ENCODE data around the gene ABCC10.
"Not testable (repeated sequence)": the region's sequence is repeated elsewhere in the genome, so short reads cannot be mapped to it uniquely, and the experiment has no call there.

ABCC10 gene

DNA sequence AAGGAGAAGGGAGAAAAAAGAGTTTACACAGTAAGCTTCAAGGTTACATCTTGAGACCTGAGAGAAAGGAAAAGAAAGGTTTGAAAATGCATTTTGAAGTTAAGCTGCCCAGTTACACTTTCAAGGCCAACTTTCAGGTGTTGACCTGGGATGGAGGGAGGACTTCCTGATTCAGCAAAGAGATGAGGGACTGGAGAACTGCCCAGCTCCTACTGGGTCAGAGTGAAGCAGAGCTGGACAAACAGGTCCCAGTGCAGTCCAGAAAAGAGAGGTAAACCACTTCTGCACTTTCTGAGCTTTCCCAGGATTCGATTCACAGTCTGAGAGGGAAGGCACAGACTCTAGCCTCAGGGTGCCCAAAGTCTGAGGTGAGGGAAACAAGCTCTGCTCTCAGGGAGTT lies 44.1 kb downstream of the ABCC10 start:
- no peak for DNase-seq

DNA sequence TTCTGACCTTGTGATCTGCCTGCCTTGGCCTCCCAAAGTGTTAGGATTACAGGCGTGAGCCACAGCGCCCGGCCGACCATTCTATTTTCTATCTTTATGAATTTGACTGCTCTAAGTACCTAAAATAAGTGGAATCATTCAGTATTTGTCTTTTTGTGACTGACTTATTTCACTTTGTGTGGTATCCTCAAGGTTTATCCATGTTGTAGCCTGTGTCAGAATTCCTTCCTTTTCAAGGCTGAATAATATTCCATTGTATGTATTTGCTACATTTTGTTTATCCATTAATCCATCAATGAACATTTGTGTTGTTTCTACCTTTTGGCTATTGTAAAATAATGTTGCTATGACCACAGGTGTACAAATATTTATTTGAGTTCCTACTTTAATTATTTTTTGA lies 45.2 kb downstream of the ABCC10 start:
- no peak for DNase-seq

DNA sequence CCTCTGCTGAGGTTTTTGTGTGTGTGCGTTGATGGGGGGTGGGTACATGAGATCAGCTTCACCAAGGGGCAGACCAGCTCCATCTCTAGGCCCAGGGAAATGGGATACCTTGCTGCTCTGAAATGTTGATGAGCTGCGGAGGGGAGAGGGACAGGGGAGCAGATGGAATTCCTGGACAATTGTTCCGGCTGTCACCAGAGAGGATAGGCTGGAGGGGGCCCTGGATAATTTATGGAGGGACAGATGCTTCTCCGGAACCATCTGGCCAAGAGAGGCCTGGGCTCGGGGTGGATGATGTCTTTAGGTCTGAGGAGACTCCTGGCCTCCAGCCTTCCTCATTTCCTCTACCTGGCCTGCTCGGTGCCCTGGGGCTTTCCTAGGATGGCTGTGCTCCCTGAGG lies 48.2 kb downstream of the ABCC10 start:
- DNase-seq, result no peak

DNA sequence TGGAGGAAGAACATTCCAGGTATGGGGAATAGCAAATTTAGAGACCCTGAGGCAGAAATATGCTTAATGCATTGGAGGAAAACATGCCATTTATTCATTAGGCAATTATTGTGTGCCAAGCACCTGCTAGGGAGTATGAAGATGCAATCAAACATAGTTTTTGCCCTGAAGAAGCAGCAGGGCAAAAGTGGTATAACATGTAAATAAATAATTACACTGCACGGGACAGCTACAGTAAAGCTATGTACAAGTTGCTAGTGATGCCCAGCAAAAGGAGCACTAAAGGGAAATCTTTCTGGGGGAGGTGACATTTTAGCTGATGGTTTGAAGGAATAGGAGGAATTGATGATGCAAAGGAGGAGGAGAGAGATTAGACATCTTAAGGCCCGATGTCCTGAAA lies 49.4 kb downstream of the ABCC10 start:
- no peak for DNase-seq

DNA sequence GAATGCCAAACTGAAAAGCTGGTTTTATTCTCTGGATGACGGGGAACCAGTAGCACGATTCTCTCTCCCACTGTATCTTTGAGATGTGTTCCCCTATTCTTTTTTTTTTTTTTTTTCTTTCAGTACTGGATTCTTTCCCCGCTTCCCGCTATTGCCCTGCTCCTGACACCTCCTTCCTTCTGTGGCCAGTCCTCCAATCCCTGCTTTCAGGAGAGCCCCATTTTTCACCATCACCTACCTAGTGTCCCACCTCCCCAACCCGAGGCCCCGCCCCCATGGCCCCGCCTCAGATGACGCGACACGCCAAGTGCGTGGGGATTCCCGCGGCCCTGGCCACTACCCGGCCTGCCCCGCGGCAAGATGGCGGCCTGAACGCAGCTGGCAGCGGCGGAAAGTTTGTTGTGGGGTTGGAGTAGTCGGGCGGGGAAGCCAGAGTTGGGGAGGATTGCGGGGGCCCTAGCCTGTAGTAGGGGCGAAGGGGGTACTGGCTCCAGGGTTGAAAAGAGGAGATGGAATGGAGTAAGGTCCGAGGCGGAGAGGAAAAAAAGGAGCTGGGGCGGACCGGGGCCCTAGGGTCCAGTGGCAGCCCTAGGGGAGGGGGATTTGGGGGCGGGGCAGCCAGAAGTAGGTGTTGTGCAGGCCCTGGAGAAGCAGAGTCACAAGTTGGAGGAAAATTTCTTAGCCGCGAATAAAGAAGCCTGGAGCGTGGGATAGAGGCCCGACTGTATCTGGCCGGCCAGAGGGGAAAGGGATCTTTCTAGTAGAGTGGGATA lies 50.1 kb downstream of the ABCC10 start, which contains the start of gene TJAP1:
Gene TJAP1 (plus strand): TSS at position 336 of the 773 bp plus-strand sequence. CDS start 21,432 bp downstream, outside the sequence.
- peak; percentile 88 for DNase-seq

DNA sequence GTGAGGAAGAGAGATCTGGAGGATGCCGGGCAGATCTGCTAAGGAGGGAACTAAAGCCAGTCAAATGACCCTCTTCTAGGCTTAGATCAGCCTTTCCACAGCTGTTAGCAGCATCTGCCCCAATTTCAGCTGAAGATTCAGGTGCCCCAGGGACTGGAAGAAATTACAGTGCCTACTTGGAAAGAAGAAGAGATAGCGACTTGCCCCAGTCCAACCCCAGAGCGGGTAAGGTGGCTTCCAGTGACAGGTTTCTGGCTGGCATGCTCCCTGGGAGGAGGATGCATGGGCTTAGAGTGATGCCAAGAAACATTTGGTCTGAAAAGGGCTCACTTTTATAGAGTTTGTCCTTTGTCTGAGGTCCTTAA lies 50.6 kb downstream of the ABCC10 start:
- no peak for DNase-seq

DNA sequence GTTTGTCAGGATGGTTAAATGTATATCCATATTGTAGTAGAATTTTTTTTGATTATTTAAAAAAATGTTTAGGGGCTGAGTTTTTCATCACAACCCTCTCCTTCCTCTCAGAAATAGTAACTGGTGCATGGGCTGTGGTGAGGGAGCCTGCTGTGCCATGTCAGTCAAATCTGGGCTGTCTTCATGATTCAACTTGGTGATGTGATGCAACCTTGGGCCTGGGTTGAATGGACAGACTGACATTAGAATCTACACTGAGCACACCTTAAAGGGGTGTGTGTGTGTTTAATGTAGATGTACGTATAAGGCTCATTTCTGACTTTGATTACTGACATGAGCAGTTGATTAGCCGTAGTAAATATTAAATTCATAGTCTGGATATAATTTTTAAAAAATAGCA lies 53.7 kb downstream of the ABCC10 start:
- DNase-seq, result no peak

DNA sequence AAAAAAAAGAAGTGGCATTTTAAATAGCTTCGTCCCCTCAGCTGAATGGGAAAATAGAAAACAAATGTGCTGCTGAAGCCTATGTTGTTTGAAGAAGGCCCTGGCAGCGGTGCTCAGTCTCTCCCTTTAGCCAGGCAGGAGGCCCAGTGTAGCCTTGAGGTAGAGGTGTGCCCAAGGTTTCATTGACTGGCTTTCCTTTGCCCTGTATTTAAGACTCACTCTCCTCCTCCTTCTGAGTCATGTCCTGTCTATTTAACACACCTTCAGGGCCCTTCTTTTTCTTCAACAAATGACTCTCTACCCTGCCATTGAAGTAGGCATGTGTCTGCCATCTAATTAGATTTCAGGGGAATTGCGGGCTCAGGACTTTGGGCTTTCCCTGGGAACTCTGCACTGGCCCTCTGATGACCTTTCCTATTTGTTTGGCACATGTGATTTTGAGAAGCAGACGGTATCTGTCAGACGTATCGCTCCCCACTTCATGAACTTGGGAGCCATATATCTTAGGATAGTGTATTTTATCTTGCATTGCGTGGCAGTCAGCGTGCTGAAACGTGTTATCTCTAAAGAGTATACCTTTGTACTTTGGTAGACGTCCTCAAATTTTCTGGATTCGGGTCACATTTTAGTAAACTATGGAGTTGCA lies 54.4 kb downstream of the ABCC10 start:
- no peak for DNase-seq

DNA sequence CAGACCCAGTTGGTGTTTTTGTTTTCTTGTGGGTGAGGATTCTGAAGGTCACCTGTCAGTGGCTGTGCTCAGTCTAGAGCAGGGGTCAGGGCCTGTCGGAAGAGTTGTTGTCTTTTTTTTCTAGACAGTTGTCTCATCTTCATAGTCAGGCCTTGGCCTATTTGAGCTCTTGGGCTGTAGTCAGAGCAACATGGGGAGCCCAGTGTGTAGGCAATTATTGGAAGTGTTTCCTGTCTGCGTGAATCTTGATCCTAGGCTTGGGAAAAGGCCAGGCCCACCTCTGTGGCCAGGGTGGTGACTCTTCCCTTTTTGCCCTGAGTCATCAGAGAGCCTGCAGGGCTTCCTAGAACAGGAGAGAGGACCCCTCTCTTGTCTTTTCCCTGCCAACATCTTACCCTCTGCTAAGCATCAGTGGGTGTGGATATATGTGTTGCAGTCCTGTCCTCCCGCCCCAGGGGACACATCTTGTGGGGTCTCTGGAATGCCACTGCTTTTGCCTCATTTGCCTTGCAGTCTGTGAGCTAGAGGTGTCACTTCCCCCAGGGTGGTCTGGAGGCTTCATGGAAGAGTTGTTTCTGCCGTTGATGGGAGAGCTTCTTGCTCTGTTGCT lies 61.4 kb downstream of the ABCC10 start:
- no peak for DNase-seq

DNA sequence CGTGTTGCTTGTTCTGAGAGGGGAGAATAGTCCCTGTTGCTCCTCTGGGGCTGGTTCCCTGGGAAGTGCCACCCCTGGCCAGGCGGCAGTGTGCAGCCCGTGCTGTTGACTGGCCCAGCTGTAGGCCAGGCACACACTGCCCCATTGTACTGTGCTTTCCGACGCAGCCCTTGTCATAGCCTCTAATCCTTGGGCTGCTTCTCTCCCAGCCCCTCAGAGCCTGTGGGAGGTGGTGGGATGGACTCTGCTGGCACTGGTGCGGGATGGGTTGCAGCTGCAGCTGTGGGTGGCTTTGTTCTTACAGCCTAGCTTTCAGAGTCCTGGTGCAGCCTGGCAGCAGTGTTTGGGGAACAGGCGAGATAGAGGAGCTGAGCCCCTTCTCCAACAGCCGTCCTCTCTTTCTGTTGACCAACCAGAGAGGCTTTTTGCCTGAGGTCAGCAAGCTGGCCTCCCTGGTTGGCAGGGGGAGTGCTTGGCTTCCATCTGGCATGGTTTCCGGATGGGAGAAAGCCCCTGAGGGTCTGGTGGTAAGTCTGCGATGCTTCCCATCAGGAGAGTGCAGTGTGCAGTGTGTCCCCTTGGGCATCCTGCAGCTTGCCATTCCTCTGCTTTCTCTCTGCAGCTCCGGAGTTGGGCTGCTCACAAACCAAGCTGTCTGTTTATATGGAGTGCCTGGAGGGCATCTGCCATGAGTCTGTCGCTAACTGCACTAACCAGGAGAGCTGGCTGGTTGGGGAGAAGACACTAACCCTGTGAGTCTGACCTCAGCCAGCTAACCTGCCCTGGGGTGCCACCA lies 62.1 kb downstream of the ABCC10 start:
- peak; percentile 56 for DNase-seq

DNA sequence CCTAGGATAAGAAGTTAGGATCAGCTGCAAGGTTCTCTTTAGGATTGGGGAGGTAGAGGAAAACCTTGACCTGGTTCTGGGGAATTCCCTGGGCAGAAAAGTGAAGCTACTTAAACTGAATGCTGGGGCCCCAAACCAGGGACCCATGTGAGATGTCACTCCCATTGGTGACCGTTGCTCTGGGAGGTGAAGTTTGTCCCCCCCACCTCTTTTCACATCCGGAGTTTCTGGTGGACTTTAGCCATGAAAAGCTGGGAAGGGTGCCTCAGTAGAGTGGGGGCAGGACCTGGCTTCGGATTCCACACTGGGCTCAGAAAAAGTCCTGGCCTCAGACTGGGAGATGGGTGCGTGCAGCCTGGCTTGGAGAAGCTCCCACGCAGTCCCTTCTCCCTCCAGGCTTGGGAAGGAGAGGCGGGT lies 63.2 kb downstream of the ABCC10 start:
- DNase-seq, result no peak

DNA sequence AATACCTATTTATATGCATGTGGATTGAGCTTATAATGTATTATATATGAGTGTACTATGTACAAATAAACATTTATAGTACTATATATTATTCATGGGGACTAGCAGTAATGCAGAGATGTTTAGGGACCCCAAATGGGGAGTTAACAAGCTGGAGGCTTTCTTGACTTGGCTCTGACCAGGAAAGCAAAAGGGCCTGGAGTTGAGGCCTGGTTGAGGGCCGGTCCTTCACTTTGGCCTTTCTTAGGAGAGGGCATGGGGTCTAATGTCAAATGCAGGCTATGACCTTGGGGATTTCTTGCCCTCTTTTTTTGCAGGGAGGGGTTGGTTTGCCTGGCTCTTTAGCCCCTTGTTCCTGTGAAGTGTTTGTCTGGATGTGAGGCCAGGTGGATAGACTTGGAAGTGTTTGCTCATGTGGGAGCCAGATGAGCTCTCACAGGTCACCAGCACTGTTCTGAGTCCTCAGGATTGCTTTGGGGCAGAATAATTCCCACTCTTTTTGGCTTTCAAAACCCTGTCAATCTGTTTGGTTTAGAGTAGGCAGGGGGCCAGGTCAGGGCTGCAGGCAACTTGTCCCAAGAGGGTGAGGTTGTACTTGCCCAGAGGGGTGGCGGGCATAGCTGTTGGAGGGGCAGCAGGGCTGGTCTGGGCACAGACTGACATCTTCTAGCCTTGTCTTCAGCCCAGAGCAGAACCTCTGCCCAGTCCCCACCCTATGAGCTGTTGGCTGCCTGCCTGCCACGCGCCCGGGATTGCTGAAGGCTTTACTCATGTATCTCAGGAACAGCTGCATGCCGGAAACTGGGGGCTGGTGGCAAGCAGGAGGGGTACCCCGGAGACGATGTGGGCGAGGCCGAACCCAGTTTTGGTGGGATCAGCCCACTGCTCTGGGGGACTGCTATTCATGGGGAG lies 64.7 kb downstream of the ABCC10 start:
- DNase-seq, result no peak

DNA sequence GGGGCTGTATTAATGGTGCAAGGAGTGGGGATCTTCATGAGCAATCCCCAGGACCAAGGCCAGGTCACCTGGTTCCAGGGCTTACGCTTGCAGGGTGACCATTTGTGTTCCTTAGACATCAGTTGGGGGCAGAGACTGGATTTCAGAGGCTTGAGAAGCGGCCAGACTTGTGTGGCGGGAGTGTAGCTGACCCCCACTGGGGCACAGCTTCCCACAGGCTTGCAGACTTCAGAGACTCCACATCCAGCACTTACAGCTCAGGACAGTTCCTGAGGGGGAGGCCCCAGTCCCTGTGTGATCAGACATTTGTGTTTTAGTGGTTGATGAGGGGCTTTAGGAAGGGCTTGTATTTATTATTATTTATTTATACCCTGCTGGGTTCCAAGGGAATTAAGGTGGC lies 65.3 kb downstream of the ABCC10 start:
- no peak for DNase-seq

DNA sequence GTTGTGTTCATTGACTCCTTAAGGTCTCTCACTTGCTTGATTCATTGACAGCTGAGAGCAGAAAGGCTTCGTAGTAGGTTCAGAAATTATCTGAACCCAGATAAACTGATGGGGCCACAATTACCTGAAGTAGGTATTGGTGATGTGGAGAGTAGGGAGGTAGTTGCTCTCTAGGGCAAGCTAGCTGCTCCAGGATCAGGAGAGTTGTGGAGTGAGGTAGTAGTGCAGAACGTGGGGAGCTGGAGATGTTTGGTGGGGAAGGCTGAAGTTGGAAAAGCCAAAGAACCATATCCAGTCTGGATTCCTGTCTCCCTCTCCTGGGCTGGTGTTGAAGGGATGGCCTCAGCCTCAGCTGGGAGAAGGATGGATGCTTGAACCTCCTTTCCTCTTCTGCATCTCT lies 65.9 kb downstream of the ABCC10 start:
- no peak for DNase-seq

DNA sequence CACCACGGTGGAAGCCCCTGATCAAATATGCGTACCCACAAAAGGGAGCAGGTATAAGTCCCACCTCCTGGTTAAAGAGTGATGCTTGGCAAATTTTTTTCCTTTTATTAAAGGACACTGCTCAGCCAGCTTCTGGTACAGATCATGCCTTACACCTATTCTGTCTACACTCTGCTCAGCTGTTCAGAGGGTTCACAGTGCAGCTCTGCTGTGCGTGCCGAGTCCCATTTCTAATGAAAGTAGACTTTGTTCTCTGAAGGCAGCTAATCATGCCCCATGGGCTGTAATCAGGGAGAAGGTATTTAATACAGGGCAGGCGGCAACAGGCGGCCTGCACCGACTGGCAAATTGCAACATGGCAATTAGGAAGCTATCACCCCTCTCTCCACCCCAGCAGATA lies 66.5 kb downstream of the ABCC10 start:
- no peak for DNase-seq

DNA sequence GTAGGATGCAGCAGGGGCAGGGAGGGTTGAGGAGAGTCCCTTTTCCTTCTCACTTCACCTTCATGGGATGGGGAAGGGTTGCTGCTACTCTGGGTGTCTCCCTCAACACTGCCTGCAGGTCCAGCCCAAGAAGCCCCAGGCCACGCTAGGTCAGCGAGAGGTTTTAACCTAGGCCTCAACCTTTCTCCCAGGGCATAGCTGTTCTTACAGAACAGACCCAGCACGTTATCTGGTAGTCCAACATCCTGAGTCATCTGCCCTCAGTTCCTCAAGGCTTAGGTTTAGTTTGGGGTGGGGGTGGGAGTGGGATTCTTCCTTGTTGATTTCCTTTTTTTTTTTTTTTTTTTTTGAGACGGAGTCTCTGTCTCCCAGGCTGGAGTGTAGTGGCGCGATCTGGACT lies 67.0 kb downstream of the ABCC10 start:
- no peak for DNase-seq

DNA sequence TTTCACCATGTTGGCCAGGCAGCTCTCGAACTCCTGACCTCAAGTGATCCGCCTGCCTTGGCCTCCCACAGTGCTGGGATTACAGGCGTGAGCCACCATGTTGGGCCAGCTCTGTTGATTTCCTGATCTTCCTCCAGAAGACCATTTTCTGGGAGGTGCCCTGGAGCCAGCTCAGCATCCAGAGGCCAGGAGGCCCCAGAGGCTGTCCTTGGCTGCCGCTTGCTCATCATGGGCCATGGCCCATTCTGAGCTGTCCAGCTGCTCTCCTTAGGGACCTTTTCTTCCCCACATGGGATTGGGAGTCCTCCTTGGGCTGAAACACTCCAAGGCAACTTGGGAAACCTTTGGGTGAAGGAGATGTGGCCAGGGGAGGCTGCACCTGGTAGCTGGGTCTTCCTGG lies 67.4 kb downstream of the ABCC10 start:
- DNase-seq, result no peak

DNA sequence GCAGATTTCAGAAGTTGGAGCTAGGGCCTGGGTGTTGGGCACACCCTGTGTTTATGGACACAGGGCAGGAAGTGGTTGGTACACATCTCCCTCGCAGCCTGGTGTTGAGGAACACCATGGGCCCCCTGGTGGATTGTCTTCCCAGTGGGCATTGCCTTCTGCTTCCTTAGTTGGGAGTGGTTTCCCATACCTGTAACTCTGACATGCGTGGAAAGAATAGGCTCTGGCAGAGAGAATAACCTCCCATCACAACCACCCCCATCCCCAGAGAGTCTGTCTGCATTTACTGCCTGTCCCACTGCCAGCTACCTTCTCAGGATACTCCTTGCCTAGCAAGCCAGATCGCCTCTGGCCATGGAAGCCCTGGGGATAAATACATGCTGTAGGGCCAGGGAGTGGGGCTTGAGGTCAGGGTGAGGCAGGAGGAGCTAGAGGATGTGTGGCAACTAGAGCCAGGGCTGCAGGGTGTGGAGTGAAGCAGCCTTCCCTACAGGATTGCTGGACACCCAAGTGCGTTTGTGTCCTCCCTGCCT lies 68.1 kb downstream of the ABCC10 start:
- DNase-seq, result no peak

DNA sequence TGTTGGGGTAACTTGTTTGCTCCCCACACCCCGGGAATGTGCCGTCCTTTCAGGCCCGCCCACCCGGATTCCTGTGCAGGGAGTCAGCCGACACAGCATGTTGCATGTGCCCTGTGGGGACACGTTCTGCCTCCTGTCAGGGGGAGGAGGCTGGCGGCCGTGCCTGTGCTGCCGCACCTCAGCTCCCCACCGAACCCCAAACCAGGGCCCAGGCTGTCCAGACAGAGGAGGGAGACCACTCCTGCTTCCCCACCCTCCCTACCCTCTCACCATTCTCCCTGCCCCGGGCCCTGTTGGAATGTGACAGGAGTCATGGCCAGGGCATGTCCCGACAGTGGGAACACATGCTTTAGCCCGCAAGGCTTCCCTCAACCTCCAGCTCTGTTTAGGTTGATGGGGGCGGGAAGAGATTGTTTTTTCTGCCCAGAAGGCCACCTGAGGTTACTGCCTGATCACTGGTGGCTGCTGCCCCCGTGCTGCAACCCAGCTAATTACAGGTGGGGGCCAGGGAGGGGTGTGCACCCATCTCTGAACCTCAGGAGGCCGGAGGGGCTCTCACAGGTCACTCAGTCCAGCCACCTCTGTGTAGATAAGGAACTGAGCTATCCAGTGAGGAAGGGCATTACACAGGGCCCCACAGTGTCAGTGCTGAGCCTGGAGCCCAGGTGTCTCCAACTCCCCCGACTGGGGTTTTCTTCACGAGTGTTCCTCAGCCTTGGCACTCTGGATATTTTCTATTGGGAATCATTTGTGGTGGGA lies 69.2 kb downstream of the ABCC10 start:
- peak; percentile 14 for DNase-seq

DNA sequence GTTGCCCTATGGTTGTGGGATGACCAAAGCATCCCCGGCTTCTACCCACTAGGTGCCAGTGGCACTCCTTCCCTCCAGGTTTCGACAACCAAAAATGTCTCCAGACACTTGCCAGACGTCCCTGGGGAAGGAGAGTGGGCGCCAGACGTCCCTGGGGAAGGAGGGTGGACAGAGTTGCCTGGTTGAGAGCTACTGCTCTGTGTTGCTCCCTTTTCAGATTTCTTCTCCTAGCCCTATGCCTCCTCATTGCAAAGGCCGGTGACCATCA lies 69.7 kb downstream of the ABCC10 start:
- DNase-seq, result no peak

DNA sequence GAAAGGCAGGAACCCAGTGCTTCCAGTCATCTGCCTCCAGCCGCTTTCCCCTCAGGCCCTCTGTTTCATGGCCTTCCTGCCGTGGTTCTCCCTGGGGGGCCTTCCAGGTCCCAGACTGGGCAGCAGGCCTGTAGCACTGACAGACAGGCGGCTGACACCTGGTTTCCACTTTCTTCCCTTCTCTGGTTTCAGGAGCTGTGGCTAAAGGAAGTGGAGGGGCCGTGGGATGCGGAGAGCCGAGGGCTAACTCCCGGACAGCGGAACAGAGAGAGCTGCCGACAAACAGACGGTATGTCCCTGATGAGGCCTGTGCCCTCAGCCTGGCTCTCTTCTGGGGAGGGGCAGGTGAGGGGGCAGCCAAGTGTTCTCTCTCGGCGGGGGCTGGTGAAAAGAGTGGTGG lies 70.3 kb downstream of the ABCC10 start:
- no peak for DNase-seq

DNA sequence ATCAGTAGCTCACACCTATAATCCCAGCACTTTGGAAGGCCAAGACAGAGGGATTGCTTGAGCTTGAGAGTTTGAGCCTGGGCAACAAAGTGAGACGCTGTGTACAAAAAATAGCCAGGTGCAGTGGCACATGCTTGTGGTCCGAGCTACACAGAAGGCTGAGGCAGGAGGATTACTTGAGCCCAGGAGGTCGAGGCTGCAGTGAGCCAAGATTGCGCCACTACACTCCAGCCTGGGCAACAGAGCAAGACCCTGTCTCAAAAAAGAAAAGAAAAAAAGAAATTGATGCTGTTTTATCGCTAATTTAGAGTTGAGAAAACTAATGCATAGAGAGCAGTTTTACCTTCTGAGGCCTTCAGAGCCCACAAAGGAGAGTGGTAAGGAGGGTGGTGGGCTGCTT lies 71.0 kb downstream of the ABCC10 start:
- DNase-seq, result not testable (repeated sequence)
